Activated T-helper 1 cell treated with Interleukin-2 at 50 U/mL for 16 hours (primary cell): ENCODE data around the gene MRPL41.
"Not testable (repeated sequence)": the region's sequence is repeated elsewhere in the genome, so short reads cannot be mapped to it uniquely, and the experiment has no call there.

Source experiments
- DNase-seq: peaks from one replicate; pipeline ENCODE4 v3.0.0-alpha.2; 2020; ENCODE audit warnings: low read depth

The MRPL41 gene

DNA sequence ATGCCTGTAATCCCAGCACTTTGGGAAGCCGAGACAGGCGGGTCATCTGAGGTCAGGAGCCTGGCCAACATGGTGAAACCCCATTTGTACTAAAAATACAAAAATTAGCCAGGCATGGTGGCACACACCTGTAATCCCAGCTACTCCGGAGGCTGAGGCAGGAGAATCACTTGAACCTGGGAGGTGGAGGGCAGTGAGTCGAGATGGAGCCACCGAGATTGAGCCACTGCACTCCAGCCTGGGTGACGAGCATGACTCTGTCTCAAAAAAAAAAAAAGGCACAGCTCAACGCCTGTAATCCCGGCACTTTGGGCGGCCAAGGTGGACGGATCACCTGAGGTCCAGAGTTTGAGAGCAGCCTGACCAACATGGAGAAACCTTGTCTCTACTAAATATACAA, 2.0 kb downstream of the MRPL41 start:
- not testable (repeated sequence) for DNase-seq

DNA sequence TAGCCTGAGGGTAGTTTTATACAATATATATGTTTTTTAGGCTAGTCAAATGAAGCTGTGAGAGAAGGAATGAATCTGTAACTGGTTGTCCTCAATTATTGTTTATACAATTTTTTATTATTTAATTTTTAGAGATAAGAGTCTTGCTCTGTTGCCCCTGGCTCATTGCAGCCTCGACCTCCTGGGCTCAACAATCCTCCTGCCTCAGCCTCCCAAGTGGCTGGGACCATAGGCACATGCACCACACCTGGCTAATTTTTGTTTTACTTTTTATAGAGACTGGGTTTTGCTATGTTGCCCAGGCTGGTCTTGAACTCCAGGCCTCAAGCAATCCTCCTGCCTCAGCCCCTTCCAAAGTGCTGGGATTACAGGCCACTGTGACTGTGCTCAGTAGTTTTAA, 2.7 kb downstream of the MRPL41 start:
- no peak for DNase-seq

DNA sequence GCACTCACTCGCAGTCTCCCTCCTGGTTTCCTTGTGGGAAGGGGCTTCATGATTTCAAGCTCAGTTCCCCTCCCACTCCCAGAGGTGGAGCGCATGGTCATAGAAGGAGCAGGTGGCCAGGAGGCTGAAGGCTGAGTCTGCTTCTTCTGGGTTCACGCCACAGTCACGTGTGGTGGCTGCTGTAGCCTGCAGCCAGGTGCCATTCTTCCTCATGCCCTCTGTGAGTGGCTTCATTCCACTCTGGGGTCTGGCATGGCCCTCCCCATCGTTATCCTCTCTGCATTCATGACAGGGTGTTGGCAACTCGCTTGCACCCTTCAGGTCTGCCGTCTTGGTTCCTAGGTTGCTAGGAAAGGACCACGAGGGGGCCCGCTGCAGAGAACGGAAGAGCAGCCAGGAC, 3.5 kb downstream of the MRPL41 start:
- DNase-seq, result no peak

DNA sequence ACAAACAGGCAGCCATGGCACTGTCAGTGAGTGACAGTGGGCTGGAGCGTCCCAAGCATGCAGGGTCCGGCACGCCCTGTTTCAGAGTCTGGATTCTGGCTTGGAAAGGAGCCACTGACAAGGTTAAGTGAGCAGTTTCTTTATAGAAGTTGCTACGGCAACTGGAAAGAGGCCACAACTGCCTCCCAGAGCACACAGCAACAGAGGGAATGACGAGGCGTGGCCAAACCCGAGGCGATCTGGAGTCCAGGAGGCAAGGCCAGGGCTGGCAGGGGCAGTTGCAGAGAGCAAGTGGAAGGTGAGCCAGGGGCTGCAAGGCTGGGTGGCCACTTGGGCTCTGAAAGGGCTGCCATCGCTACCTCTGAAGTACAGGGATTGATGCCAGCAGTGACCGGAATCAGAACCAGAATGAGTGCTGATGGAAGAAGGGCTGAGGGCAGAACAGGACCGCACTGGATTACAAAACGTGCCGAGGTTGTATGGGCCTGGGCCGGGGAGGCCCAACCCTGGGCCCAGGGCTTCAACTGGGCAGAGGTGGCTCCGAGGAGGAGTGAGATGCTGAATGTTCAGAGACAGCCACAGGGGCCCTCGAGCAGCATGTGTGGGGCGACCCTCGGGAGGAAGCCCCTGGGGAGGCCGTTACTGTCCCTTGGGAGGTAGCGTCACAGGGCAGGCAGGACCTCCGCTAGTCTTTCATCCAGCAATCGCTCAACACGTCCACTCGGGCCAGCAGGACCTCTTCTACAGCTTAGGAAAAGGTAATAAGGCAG, 4.6 kb downstream of the MRPL41 start:
- no peak for DNase-seq

DNA sequence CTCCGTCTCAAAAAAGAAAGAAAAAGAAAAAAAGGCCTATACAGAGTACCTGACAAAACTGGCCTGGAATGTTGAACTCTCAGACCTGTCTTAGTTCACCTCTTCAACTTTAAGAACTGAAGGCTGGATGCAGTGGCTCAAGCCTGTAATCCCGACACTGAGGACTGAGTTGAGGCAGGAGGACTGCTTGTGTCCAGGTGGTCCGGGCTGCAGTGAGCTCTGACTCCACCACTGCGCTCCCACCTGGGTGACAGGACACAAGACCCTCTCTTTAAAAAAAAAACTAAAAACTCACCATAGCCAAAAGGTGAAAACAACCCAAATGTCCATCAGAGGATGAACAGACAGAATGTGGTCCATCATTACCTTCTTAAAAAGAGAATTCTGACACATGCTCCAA, 6.4 kb downstream of the MRPL41 start:
- DNase-seq, result no peak

DNA sequence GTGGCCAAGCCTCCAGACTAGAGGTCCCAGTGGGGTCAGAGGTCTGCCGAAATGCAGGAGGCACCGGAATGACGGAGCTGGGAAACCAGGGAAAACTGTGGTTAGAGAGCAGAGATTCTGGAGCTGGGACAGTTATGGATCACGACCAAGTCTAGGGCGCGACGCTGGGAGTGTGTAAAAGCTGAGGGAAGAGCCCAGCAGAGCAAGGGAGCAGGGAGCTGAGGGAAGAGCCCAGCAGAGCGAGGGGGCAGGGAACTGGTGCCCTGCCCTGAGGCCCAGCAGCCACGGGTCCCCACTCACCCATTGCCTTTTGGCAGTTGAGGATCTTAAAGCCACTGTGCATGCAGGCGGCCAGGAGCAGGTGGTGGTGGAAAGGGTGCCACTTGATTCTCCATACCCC, 12.5 kb downstream of the MRPL41 start:
- no peak for DNase-seq

DNA sequence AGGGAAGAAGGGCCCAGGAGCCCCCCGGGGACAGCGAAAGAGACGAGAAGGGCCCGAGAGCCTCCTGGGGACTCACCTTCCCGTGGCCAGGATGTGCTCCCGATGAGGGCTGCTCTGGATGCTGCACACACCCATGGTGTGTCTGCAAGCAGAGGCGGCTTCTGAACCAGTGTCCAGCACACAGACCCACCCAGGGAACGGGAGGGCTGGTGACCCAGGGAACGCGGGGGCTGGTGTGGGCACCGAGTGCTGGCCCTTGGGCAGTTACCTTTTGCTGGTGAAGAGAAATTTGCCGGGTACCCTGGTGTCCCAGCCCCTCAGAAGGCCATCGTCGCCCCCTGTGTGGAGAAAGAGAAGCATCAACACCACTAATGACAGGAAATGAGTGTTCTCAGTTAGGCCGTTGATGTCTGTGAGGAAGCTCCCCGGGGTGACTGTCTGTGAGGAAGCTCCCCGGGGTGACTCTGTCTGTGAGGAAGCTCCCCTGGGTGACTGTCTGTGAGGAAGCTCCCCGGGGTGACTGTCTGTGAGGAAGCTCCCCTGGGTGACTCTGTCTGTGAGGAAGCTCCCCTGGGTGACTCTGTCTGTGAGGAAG, 13.2 kb downstream of the MRPL41 start:
- DNase-seq, result no peak

DNA sequence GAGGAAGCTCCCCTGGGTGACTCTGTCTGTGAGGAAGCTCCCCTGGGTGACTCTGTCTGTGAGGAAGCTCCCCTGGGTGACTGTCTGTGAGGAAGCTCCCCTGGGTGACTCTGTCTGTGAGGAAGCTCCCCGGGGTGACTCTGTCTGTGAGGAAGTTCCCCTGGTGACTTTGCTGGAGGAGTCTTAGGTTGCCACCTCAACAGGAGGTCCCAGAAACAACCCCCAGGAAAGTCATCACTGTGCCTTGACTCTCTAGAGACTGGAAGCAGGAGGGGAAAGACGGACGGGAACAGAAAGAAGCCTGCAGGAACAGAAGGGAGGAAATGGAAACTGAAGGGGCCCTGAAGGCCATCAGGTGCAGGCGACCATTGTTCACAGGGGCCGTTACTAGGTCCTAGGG, 16.8 kb downstream of the MRPL41 start:
- not testable (repeated sequence) for DNase-seq

DNA sequence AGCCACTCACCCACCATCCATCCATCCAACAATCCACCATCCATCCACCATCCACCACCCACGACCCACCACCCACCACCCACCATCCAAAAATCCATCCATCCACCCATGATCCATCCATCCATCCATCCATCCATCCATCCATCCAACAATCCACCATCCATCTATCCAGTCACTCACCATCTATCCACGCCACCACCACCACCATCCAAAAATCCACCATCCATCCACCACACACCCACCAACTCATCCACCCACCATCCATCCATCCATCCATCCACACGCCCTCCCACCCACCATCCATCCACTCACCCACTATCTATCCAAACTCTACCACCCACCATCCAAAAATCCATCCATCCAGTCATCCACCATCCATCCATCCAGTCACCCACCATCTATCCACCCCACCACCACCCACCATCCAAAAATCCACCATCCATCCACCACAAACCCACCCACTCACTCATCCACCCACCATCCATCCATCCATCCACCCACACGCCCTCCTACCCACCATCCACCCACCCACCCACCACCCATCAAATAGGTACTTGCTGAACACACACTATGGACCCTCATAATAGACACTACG, 18.0 kb downstream of the MRPL41 start:
- no peak for DNase-seq

DNA sequence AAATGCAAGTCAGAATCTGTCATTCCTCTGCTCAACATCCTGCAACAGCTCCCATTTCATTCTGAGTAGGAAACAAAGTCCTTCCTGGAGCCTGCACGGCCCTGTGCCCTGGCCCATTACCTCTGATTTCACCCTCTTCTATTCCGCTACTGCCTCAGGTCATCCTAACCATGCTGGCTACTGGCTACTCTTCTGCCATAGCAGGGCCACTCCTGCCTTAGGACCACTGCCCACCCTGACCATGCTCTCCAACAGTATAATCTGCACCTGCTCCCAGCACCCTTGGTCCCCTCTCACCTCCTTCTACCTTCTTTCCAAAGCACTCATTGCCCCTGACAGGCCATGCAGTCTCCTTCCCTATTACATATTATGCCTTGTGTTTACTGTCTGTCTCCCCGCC, 18.9 kb downstream of the MRPL41 start:
- DNase-seq, result no peak

DNA sequence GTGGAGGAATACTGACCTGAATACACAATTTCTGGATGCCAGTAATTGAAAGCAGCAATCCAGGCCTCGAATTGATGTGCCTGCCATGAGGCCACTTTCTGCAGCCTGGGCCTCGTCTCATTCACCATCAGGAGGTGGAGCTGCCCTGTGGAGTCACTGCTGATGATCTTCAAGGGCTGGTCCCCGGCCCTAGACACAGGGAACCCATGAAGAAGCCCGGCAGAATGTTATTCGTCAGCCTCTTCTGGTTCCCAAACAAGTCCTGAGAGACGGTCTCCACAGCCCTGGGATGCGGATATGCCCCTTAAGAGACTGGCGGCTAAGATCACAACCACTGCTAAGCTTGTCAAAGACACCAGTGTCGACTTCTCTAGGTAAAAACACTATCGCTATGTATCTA, 22.5 kb downstream of the MRPL41 start:
- no peak for DNase-seq

DNA sequence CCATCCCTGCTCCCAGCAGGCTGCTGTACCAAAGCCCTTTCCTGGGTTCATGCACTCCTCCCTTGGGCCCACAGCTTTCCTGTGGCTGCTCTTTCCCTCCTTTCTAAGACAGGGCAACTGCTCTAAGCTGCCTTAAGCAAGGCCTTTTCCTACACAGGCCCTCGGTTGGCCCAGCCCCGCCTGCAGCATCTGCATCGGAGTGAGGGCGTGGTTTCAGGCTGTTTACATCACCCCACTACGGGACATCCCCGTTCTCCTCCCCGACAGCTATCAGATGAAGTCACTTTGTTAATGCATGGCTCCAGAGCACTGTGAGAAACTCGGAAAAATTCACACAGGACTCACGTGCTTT, 23.7 kb downstream of the MRPL41 start:
- DNase-seq, result no peak

DNA sequence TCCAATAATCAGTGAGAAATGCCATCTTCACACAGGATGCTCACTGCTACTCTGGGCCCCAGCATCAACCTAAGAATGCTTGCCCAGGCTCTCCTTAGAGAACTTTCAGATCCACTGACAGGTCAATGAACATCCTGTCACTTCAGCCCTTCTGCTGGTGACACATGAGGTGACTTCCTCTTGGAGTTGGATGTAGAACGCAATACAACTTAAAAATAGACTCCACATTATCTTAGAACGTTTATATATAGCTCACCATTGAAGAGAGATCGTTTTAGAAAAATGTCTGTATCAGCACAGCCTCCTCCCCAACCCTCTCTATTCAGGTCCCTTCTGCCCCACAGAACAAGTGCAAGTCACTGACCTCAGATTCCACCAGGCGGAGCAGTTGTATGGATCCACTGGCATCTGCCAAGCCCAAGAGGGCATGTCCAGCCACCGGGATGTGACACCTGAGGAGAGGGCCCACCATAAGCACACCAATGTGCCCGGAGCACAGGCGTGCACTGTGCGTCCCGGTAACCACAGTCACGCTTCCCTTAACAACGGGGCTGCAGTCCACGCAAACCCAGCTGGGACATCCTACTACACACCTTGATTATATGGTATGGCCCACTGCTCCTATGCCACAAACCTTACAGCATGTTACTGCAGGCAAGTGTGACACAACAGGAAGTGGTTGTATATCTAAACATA, 24.2 kb downstream of the MRPL41 start:
- no peak for DNase-seq

DNA sequence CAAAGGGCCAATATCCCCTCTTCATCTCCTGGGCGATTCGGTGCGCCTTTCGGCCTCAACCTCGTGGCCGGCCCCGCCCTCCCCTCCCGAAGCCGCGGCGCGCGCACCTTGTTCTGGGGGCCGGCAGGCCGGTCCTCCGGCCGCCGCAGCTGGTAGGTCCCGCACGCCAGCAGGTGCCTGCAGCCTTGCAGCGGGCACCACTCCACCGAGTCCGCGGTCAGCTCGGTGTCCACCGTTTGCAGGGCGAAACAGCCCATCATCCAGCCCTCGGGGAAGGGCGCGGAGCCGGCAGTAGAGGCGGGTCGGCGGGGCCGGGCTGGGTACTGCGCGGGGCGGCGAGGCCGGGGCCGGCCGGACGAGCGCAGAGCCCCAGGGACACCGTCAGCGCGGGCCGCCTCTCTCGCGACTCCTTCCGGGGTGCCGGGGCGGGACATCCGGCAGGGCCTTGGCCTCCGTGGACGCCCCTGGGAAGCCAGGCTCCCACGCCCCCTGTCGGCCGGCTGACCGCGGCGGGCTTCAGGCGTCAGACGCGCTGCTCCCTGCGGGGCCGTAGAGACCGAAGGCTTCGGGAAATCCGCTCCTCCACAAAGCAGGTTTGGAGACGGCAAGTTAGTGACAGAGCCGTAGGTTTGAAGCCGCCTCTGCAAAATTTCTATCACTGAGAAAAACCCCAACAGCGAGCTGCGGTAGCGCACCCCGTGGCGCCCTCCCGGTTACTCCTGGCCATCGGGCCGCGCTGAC, 27.0 kb downstream of the MRPL41 start, which contains the start of gene DPH7:
Gene DPH7, minus strand, starts transcription at position 408 of the 741 bp plus-strand sequence. Its CDS starts 148 bp downstream, at position 260.
- peak; percentile 95 for DNase-seq

DNA sequence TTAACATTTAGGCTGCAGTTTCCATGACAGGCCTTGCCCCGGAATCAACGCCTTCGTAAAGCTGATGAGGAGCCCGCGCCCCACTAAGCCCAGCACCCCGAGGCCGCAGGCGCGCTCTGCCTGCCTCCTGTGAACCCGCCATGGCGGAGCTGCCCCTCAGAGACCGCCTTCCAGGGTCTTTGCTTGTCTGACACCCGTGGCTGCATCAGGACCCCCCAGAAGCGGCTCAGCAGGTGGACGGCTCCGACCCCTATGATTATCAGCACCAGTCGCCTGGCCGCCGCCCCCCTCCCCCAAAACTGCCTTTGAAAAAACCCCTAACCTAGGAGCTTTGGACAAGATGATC, 27.6 kb downstream of the MRPL41 start:
- DNase-seq, result no peak

DNA sequence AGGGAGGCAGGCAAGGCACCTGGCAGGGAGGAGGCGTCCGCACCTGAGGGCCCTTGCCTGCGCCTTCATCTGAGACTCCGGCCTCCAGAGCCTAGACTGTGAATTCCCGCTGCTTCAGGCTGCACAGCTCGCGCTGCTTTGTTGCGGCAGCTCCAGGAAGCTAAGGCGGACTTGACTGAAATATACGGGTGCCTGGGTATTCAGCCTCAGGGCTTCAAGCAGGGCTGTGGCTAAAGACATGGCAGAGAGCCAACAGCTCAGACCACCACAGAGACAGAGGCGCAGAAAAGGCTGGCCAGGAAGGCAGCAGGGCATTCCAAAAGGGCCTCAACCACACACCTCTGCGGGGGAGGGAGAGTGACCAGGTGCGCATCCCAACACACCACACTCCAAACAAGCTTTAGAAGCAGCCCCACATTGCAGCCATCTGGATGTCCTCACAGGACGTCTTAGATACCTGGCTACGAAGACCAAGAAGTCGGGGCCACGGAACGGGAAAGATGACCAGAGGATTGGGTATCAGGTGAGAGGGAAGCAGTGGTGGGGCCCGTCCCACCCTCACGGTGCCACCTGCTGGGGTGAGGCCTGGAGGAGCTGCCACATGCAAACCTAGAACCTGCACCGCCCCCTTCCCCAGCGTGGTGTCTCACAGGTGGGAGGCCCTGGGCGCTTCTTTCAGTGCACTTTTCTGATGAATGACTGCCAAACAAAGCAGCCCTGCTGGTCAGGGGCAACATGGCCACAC, 28.7 kb downstream of the MRPL41 start:
- DNase-seq, result no peak

DNA sequence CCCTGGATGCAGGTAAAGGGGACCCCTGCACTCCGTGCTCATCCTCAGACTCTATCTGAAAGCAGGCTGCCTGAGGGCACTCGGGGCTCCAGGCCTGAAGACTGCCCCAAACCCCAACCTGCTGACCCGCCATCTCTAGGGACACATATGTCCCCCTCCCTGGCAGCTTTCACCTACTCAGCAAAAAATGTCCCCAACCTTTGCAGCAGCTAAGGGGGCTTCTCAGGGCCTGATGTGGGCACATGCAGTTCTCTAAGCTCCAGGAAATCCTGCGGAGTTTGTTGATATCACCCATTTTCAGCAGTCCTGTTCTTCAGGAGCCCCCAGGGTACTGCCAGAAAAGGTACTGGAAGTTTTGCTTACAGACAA, 29.3 kb downstream of the MRPL41 start:
- DNase-seq, result no peak

DNA sequence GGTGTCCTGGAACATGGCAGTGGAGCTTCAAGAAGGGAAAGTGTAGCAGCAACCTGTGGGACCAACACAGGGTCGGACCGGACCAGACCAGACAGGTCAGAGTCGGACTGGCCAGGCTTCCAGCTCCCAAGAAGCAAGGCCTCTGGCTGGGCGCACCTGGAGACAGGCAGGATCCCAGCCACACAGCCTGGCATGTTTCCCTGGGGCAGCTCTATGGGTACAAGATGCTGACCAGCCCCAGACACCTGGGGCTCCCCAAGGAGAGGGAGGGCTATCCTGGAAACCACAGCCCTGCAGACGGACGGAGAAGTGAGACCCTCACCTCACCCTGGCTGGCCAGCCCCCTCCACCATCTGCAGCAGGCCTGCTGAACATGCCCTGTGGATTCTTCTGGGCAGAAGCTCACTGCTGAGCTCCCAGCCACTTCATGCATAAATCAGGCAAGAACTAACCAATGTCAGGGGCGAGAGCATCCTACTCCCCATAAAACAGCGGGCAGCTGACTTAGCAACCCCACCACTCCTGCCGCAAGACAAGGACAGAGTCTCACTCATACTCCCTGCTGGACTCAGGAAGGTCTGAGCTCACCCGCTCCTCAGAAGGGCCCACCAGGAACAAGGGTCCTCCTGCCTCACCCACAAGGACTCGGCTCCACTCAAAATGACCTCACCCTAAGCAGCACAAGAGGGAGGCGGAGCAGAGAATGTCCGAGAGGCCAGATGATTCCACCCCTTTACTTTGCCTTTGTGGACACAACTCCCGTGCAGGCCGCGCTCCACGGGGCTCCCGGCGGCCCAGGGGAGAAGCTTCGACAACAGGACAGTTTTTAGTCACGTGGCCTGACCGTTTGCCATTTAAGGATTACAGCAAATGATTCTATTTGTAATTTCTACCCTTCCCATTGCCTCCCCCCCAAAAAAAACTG, 29.9 kb downstream of the MRPL41 start:
- no peak for DNase-seq

DNA sequence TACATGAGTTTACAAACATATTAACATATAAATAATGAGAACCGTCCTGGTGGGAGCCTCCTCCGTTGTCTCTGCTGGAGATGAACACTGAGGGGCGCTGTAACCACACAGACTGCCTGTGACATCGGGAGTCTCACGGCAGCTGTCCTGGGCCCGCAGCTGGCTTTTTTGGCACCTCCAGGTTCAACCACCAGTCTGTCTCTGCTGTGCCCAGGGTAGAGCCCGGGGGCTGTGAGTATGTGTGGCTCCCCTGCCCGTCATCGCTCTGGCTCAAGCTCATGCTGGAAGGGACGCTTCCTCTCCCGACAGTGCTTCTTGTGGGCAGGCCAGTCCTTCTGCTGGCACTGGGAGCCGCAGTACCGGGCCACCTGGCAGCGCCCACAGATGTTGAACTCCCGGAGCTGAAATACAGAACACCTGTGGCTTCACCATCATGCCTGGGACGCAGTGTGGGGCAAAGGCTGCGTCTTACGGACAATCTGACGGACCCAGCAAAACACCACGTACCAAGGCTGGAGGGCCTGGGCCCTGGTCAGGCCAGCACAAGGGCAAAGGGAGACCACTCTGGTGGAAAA, 30.7 kb downstream of the MRPL41 start:
- DNase-seq, result no peak

DNA sequence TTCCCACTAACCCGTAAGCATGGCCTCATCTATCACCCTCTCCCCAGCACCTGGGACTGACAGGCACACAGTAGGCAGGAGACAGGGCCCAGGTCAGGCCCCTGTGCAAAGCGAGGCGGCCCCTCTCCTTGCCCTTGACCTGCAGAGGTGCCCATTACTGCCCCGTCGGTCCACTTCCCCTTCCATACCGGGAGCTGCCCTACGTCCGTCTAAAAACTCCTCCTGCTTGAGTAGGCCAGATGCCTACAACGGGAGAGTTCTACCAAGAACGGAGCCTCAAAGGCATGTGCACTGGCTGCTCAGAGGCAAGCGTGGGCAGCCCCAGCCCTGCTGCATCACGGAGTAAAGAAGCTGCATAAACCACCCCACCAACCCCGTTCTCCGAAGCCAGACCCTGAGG, 31.7 kb downstream of the MRPL41 start:
- no peak for DNase-seq
